Inflammatory macrophage (primary cell): ENCODE measurements around the gene SLC35B1.
A peak's percentile ranks its signal among the peaks of the same experiment; 100 is the strongest.

Experiments used
- DNase-seq, 2 donors: peaks; one replicate each; pipeline ENCODE4 v3.0.0-alpha.2; 2020 to 2022
- total RNA-seq, 18 experiments: gene quantifications; one replicate each; lab custom pipeline; 2026; ENCODE audit warnings: mixed read lengths in 6 of 18, inconsistent platforms in 2 of 18; lab: John Stamatoyannopoulos, UW

The SLC35B1 gene, protein sequence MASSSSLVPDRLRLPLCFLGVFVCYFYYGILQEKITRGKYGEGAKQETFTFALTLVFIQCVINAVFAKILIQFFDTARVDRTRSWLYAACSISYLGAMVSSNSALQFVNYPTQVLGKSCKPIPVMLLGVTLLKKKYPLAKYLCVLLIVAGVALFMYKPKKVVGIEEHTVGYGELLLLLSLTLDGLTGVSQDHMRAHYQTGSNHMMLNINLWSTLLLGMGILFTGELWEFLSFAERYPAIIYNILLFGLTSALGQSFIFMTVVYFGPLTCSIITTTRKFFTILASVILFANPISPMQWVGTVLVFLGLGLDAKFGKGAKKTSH
- total RNA-seq = 24.9 to 61.7 (median 44.7) reads per million in 18 experiments

DNA sequence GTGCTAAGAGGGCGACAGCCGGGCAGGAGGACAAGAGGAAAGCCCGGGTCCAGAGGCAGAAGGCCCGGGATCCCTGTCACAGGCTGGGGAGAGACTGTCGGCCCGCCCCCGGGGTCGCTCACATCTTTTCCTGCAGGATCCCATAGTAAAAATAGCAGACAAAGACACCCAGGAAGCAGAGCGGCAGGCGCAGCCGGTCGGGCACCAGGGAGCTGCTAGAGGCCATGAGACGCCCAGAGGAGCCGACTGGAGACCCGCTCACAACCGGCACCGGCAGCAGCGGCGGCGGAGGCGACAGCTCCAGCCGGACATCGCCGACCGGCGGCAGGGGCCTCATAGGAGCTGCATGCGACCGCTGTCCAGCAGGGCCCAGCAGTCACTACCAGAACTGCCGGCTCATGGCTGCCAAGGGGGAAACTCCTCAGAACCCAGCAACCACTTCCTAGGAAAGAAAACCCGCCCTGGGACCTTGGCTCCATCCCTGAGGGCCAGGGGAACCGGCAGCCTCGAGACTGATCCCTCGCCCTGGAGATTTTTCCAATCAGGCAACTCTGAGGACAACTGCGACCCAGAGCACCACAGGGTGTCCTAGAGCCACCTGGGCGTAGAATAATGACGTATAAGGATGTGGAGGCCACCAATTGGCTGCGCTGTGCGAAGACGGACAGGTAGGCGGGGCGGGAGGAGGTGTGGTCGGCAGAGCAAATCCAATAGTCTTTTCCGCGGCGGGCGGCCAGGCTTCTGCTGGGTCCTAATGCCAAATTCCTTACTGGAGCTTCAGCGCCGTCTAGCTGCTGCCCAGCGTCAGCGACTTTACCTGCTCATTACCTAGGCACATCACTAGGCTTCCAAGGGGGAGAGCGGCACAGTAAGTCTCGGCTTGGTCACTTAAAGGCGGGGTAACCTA is at the start of gene SLC35B1:
SLC35B1 (minus strand) TSS at position 357 of the 907 bp plus-strand sequence; CDS start at position 226, 131 bp downstream.
- peak; percentile 99 for DNase-seq

- DNase-seq = no peak
Observed at GRCh38 chr17:49757151-49757777, 49.5 kb upstream of the SLC35B1 start.

GRCh38 chr17:49756323-49757150 is 48.8 kb upstream of the SLC35B1 start:
- no peak for DNase-seq

GRCh38 chr17:49755663-49756283 is 48.0 kb upstream of the SLC35B1 start:
- DNase-seq = no peak

DNA sequence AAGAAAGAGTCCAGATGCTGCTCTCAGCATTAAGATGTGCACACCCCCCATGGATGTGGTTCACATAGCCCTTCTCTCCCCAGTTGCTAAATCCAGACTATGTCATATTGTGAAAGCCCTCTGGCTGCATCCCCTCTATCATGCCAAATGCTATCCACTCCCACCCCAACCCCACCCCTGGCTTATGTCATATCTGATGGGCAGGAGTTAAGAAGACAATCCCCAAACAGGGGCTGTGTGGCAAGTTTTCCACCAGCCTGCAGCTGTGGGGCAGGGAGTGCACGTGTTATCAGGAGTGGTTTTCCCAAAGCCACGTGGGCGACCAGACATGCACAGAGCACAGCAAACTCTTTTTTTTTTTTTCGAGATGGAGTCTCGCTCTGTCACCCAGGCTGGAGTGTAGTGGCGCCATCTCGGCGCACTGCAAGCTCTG is 46.2 kb upstream of the SLC35B1 start:
- no peak for DNase-seq

GRCh38 chr17:49752508-49752907 is 44.7 kb upstream of the SLC35B1 start:
- DNase-seq = no peak

DNA sequence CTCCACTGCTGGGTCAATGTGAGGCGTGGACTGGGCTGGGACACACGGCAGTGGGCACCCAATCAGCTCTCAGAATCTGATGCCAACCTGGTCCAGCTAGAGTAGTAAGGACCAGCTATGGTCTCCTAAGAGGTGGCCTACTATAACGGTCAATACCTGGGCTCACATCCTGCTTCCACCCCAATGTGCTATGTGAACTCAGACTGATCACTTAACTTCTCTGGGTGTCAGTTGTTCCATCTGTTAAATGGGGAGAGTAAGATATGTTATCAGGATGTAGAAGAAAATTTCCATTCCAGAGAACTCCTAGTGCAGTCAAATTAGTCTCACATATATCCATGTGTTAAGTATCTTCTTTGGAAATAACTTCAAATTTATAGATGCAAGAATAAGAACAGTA is 42.0 kb upstream of the SLC35B1 start:
- DNase-seq = no peak

DNA sequence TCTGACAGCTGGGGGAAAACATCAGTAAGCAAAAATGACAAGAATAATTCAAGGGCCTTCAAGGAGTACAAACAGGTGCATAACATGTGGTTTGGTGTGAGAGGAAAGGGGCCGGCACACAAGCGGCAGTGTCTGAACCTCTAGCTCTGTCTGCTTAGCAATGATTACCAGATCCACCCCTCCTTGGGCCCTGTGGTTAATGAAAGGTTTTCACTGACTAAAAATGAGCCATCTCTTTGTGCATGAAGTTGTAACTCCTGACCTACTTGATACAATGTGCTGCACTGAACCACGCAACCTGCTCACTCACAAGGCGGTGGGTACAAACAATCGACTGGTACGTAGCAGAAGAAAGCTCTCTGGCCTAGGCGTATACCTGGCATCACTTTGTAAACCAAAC is 41.0 kb upstream of the SLC35B1 start:
- no peak for DNase-seq

DNA sequence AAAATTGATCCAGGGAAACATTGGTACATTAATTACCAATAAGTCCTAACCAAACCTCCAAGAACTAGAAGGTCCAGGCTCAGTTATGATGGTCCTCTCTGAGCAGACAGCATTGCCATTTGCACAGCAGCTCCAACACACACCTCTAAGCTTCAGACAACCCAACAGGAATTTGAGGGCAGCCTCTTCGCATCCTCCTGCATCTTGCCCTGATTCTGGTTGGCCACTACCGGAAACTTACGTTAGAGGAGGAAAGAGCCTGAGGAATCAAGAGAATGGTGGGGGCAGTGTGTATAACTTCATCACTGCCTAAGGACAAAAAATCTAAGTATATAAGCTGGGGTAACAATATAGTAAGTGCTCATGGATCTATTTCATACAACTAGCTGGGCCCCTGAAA is 40.5 kb upstream of the SLC35B1 start:
- DNase-seq = no peak

GRCh38 chr17:49747632-49748031 is 39.9 kb upstream of the SLC35B1 start:
- DNase-seq = no peak

DNA sequence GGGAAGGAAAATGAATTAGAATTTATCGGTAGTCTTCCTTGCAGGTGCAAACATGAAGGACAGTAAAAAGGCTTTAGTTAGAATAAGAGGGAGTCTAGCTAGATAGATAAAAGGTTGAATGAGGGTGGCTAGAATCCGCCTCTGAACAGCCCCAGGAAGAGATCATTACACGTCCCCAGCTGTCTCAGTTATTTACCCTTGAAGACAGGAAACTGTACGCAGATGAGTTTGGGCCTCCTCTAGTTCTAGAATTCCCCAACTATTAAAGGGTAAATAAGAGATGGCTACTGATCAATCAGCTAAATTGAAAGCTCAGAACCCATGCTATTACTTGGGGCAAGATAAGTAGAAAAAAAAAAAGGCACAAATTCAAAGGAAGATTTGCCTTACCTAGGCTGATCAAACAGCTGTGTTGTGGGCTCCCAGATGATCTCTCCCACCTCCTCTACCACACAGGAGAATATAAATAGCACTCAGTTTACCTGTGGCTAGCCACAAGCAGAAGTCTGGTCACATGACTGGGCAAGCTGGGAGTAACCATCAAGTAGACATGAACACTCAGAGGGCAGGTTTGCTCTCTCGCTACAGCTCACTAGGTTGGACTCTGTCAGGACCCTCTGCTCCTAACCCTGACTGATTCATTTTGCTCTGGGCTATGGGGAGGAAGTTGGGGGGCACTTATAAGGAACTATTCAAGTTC is 39.2 kb upstream of the SLC35B1 start:
- DNase-seq = no peak

- no peak for DNase-seq
Observed at GRCh38 chr17:49745175-49746139, 37.7 kb upstream of the SLC35B1 start.

- peak; percentile 38 to 70 for DNase-seq
Observed at GRCh38 chr17:49742166-49742638, 34.4 kb upstream of the SLC35B1 start.

- no peak for DNase-seq
Observed at GRCh38 chr17:49741692-49742076, 33.9 kb upstream of the SLC35B1 start.

DNA sequence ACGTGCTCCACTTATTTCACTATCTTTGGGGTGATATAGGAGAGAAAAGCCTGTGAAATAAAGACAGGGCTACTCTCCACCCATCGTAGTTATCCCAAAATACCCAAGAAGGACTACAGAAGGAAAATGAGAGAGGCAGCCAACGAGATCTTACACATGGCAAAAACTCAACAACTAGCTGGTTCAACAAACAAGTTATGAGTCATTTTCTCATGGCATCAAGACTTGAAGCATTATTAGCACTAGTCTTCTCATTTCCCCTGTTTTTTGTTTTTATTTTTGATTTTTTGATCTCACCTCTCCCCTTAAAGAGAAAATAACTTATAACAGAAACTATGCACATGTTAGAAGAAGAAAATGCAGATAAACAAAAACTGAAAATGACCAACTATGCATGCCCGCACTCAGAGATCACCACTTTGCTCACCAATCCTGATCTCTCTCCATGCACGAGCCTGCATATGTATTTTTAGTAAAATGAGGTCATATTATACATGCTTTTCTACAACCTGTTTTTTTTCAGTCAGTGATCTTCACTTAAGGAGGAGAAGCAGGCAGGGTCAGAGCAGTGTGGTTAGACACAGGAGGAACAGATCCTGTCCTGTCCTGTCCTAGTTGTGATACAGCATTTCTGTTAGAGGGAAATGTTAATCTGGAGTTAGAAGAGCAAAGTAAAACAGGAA is 33.4 kb upstream of the SLC35B1 start:
- DNase-seq = peak; percentile 37 to 52

- DNase-seq = peak; percentile 84 to 85
Observed at GRCh38 chr17:49739641-49740271, 32.0 kb upstream of the SLC35B1 start.

- DNase-seq = no peak
Observed at GRCh38 chr17:49738456-49739163, 30.8 kb upstream of the SLC35B1 start.
